Measurements from ENCODE around the gene CYLD.

The CYLD gene

GRCh38 chr16:50836121-50836621 is 94.3 kb downstream of the CYLD start:
- H3K4me3 ChIP-seq (ENCODE audit: low read depth, low read length) = no peak overlapping the region

DNA sequence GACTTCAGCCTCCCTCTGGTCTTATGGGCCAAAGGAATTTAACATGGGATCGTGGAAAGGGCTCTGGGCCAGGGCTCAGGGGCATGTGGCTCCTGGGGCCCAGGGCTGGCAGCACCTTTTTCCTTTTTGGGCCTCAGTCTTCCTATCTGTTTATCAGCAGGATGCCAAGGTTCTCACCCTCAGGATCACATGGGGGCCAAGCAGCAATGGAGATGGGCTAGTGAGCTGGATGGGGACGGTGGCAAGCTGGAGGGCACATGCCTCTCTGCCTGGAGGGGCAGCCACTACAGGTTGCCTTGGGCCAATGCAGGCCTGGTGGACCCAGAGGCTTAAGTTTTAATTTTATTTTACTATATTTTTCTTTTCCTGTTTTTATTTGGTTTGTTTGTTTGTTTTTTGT is 95.4 kb downstream of the CYLD start:
- no peak overlapping the region for H3K4me3 ChIP-seq (ENCODE audit: low read depth, low read length)
- TF ChIP-seq, protein P1, sequence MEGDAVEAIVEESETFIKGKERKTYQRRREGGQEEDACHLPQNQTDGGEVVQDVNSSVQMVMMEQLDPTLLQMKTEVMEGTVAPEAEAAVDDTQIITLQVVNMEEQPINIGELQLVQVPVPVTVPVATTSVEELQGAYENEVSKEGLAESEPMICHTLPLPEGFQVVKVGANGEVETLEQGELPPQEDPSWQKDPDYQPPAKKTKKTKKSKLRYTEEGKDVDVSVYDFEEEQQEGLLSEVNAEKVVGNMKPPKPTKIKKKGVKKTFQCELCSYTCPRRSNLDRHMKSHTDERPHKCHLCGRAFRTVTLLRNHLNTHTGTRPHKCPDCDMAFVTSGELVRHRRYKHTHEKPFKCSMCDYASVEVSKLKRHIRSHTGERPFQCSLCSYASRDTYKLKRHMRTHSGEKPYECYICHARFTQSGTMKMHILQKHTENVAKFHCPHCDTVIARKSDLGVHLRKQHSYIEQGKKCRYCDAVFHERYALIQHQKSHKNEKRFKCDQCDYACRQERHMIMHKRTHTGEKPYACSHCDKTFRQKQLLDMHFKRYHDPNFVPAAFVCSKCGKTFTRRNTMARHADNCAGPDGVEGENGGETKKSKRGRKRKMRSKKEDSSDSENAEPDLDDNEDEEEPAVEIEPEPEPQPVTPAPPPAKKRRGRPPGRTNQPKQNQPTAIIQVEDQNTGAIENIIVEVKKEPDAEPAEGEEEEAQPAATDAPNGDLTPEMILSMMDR (IDR thresholded peaks at IDR 0.05; ENCODE audit: borderline replicate concordance, insufficient read depth, low read depth, low read length) = no peak

More at GRCh38 chr16:50836121-50836621, 94.3 kb downstream of the CYLD start:
- TF ChIP-seq, protein P1 (IDR thresholded peaks at IDR 0.05; ENCODE audit: borderline replicate concordance, insufficient read depth, low read depth, low read length) = no peak

- H3K4me3 ChIP-seq (ENCODE audit: low read depth, low read length) = no peak overlapping the region
- TF ChIP-seq, protein P1 (IDR thresholded peaks at IDR 0.05; ENCODE audit: borderline replicate concordance, insufficient read depth, low read depth, low read length) = no peak
Observed at GRCh38 chr16:50838165-50838564, 96.3 kb downstream of the CYLD start.

DNA sequence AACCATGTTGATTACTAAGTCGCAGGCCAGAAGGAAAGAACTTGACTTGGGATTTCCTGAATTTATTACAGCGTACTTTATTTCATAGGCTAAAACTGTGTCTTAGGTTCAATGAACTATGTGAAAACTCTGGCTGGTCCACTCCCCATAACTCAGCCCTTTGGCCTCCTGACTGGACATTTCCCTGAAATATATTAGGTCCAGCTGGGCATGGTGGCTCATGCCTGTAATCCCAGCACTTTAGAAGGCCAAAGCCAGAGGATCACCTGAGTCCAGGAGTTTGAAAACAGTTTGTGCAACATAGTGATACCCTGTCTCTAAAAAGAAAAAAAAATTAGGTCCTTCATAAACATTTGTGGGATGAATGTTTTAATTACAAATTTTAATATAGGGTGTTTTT is 97.0 kb downstream of the CYLD start:
- no peak overlapping the region for H3K4me3 ChIP-seq (ENCODE audit: low read depth, low read length)
- TF ChIP-seq, protein P1 (IDR thresholded peaks at IDR 0.05; ENCODE audit: borderline replicate concordance, insufficient read depth, low read depth, low read length) = no peak

GRCh38 chr16:50839356-50839755 is 97.5 kb downstream of the CYLD start:
- no peak overlapping the region for H3K4me3 ChIP-seq (ENCODE audit: low read depth, low read length)
- TF ChIP-seq, protein P1 (IDR thresholded peaks at IDR 0.05; ENCODE audit: borderline replicate concordance, insufficient read depth, low read depth, low read length) = no peak

DNA sequence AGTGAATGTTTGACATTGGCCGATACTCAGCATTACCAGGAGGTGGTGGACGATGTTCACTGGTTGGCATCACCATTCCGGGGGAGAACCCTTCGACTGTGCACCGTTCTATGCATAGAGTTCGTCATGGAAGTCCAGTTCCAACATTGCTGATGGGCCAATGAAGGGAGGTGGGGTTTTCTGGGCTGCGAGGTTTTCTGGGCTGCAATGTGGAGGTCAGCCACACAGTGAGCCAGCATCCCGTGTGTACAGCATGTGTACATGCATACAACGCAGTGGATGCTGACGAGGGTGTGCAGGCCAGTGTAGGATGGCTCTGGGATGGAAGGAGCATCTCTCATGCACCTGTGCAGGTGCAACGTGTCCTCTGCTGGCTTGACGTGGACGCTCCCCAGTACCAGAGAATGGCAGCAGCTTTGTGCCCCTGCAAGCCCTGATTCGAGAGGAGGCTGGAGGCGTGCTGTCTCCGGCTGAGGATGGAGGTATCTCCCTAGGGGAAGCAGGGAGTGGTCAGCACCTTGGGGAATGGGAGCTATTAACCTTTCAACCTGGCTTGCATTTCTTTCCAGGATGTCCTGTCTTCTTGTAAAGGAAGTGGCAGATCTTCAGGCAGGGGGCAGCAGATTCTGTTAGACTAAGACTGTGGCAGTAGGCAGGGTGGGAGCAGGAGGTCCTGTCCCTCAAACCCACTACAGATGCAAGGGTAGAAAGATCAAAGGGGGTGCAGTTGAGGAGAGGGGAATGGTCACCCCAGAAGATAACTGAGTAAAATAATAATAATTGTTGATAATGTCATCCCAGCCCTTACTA is 98.2 kb downstream of the CYLD start:
- no peak overlapping the region for H3K4me3 ChIP-seq (ENCODE audit: low read depth, low read length)
- TF ChIP-seq, protein P1 (IDR thresholded peaks at IDR 0.05; ENCODE audit: borderline replicate concordance, insufficient read depth, low read depth, low read length) = no peak
